ENCODE data around the gene MACROD2.

- no peak for TF ChIP-seq POLR2AphosphoS5 (IDR thresholded peaks at IDR 0.05; ENCODE audit: low read depth, low read length)
- TF ChIP-seq TAF1 (IDR thresholded peaks at IDR 0.05; ENCODE audit: borderline replicate concordance, insufficient read depth, low read length): no peak
Observed at GRCh38 chr20:15578113-15578512, 1582.8 kb downstream of the MACROD2 start.
